H9 (cell line): ENCODE measurements around the gene SMC5. TPM values are rescaled to one million over a fixed set of nuclear protein-coding genes. Genes with fewer than 3 reads are reported as not detected.

Experiments
- DNase-seq: peaks from one replicate; pipeline ENCODE4 v3.0.0-alpha.2; 2017
- H2AFZ ChIP-seq: one replicate; pipeline ENCODE4 v1.6.1; 2013; ENCODE audit warnings: mild to moderate bottlenecking, low read length, control low read depth, moderate library complexity
- H2AK5ac ChIP-seq: 2 replicates; pipeline ENCODE4 v1.6.1; 2013; ENCODE audit warnings: low read length, control low read depth, mixed read lengths; ENCODE audit not compliant: insufficient read length
- H2BK120ac ChIP-seq: one replicate; pipeline ENCODE4 v1.6.1; 2013; ENCODE audit warnings: low read depth, mild to moderate bottlenecking, low read length, control low read depth, inconsistent platforms; ENCODE audit not compliant: poor library complexity, severe bottlenecking
- H2BK12ac ChIP-seq: 2 replicates; pipeline ENCODE4 v1.6.1; 2013; ENCODE audit warnings: low read length, control low read depth, mixed read lengths, low read depth; ENCODE audit not compliant: insufficient read length
- H2BK15ac ChIP-seq: 2 replicates; pipeline ENCODE4 v1.6.1; 2013; ENCODE audit warnings: low read depth, low read length, control low read depth
- H2BK20ac ChIP-seq: one replicate; pipeline ENCODE4 v1.6.1; 2013; ENCODE audit warnings: low read depth, mild to moderate bottlenecking, low read length, control low read depth, inconsistent platforms; ENCODE audit not compliant: poor library complexity, severe bottlenecking
- H2BK5ac ChIP-seq: 2 replicates; pipeline ENCODE4 v1.6.1; 2013; ENCODE audit warnings: low read length, control low read depth, mixed read lengths; ENCODE audit not compliant: insufficient read length
- H3K14ac ChIP-seq: 2 replicates; pipeline ENCODE4 v1.6.1; 2013; ENCODE audit warnings: low read length, control low read depth; ENCODE audit not compliant: insufficient read depth
- H3K18ac ChIP-seq: 2 replicates; pipeline ENCODE4 v1.6.1; 2013; ENCODE audit warnings: low read depth, mild to moderate bottlenecking, mixed read lengths, low read length, control low read depth; ENCODE audit not compliant: insufficient read length
- H3K23ac ChIP-seq: 2 replicates; pipeline ENCODE4 v1.6.1; 2013; ENCODE audit warnings: low read length, control low read depth, mixed read lengths, low read depth; ENCODE audit not compliant: insufficient read length
- H3K23me2 ChIP-seq: 2 replicates; pipeline ENCODE4 v1.6.1; 2013; ENCODE audit warnings: low read depth, mild to moderate bottlenecking, mixed read lengths, low read length, control low read depth; ENCODE audit not compliant: insufficient read length, poor library complexity, severe bottlenecking
- H3K27ac ChIP-seq: 2 replicates; pipeline ENCODE4 v1.5.1; 2013; ENCODE audit warnings: low read length, control low read depth, mixed read lengths, low read depth; ENCODE audit not compliant: insufficient read length
- H3K27me3 ChIP-seq: 2 replicates; pipeline ENCODE4 v1.6.1; 2013; ENCODE audit warnings: low read length, control low read depth, inconsistent platforms; ENCODE audit not compliant: insufficient read depth
- H3K4ac ChIP-seq: 2 replicates; pipeline ENCODE4 v1.6.1; 2013; ENCODE audit warnings: low read depth, mild to moderate bottlenecking, control low read depth, inconsistent platforms, low read length, moderate library complexity
- H3K4me1 ChIP-seq: 2 replicates; pipeline ENCODE4 v1.6.1; 2013; ENCODE audit warnings: low read length, control low read depth, inconsistent platforms; ENCODE audit not compliant: insufficient read depth
- H3K4me2 ChIP-seq: 2 replicates; pipeline ENCODE4 v1.6.1; 2013; ENCODE audit warnings: low read length, control low read depth, mixed read lengths; ENCODE audit not compliant: insufficient read length, insufficient read depth
- H3K56ac ChIP-seq: 2 replicates; pipeline ENCODE4 v1.6.1; 2013; ENCODE audit warnings: low read depth, mild to moderate bottlenecking, mixed read lengths, low read length, control low read depth; ENCODE audit not compliant: insufficient read length
- H3K79me1 ChIP-seq: 2 replicates; pipeline ENCODE4 v1.6.1; 2013; ENCODE audit warnings: low read depth, mild to moderate bottlenecking, moderate library complexity, low read length, control low read depth, inconsistent platforms; ENCODE audit not compliant: insufficient read depth, poor library complexity, severe bottlenecking
- H3K79me2 ChIP-seq: 2 replicates; pipeline ENCODE4 v1.6.1; 2013; ENCODE audit warnings: low read length, control low read depth, inconsistent platforms; ENCODE audit not compliant: insufficient read depth
- H3K9ac ChIP-seq: 2 replicates; pipeline ENCODE4 v1.6.1; 2013; ENCODE audit warnings: low read length, control low read depth, mixed read lengths; ENCODE audit not compliant: insufficient read length; ENCODE audit errors: extremely low read depth
- H3K9me3 ChIP-seq: one replicate; pipeline ENCODE4 v1.6.1; 2013; ENCODE audit warnings: low read depth, low read length, inconsistent platforms; ENCODE audit not compliant: control insufficient read depth
- H3T11ph ChIP-seq: one replicate; pipeline ENCODE4 v1.6.1; 2013; ENCODE audit warnings: mild to moderate bottlenecking, low read length, control low read depth, inconsistent platforms
- H4K20me1 ChIP-seq: one replicate; pipeline ENCODE4 v1.6.1; 2013; ENCODE audit not compliant: control insufficient read depth, insufficient read length, insufficient read depth
- H4K5ac ChIP-seq: 2 replicates; pipeline ENCODE4 v1.6.1; 2013; ENCODE audit warnings: low read depth, mild to moderate bottlenecking, mixed read lengths, low read length, control low read depth; ENCODE audit not compliant: insufficient read length
- H4K8ac ChIP-seq: replicated peaks from 2 replicates; pipeline ENCODE4 v1.6.1; 2013; ENCODE audit warnings: low read length, control low read depth, mixed read lengths, low read depth; ENCODE audit not compliant: insufficient read length
- H4K91ac ChIP-seq: 2 replicates; pipeline ENCODE4 v1.6.1; 2013; ENCODE audit warnings: low read depth, mild to moderate bottlenecking, moderate library complexity, mixed read lengths, low read length, control low read depth; ENCODE audit not compliant: insufficient read length
- H3K27ac Mint-ChIP-seq, 3 experiments: 2 replicates in 2 of 3; 3 replicates in 1 of 3; pipeline ENCODE4 v1.8.0; 2020 to 2021; ENCODE audit warnings: mixed read lengths in 3 of 3, mild to moderate bottlenecking in 1 of 3, moderate library complexity in 1 of 3
- H3K27me3 Mint-ChIP-seq: 2 replicates; pipeline ENCODE4 v1.8.0; 2021; ENCODE audit warnings: low read depth, mild to moderate bottlenecking, moderate library complexity, mixed read lengths
- H3K36me3 Mint-ChIP-seq, 3 experiments: 2 replicates in 2 of 3; 3 replicates in 1 of 3; pipeline ENCODE4 v1.8.0; 2020 to 2021; ENCODE audit warnings: low read depth in 3 of 3, mixed read lengths in 3 of 3; ENCODE audit not compliant: insufficient read depth in 1 of 3
- H3K4me1 Mint-ChIP-seq, 2 experiments: 2 replicates each; pipeline ENCODE4 v1.8.0; 2020; ENCODE audit warnings: mixed read lengths in 2 of 2
- H3K4me3 Mint-ChIP-seq, 2 experiments: 2 replicates in 1 of 2; 3 replicates in 1 of 2; pipeline ENCODE4 v1.8.0; 2020 to 2021; ENCODE audit warnings: mild to moderate bottlenecking in 2 of 2, mixed read lengths in 2 of 2, moderate library complexity in 1 of 2
- H3K9me3 Mint-ChIP-seq, 2 experiments: 2 replicates in 1 of 2; 3 replicates in 1 of 2; pipeline ENCODE4 v1.8.0; 2020; ENCODE audit warnings: mild to moderate bottlenecking in 2 of 2, mixed read lengths in 2 of 2, moderate library complexity in 1 of 2
- CTCF ChIP-seq: fragments of 200-600 bp; sonication (generic); conservative IDR thresholded peaks from 3 replicates; pipeline ENCODE4 v1.8.0; 2021; ENCODE audit warnings: antibody characterized with exemption, mild to moderate bottlenecking
- WGBS: extraction: QIAGEN DNeasy Blood & Tissue Kit; methylation state at CpG from one replicate; pipeline ENCODE4 v1.1.7; 2013; ENCODE audit warnings: missing lambda C conversion rate, low lambda C conversion rate, mixed read lengths; ENCODE audit not compliant: insufficient read length; ENCODE audit errors: extremely low coverage; 5-methylcytosine and 5-hydroxymethylcytosine counted together
- total RNA-seq: library from RNA; stranded (reverse); gene quantifications from 2 replicates; pipeline ENCODE4 v1.2.1, GENCODE V29; 2021

The SMC5 gene
- total RNA-seq, 1 experiment from 2014 or later = 29.6 TPM

- no peak overlapping the region for H4K91ac ChIP-seq
- H3K79me1 ChIP-seq = peaks cover 9% of the 10 kb centered on the region
- H3K56ac ChIP-seq = no peak overlapping the region
- H3K9ac ChIP-seq = no peak overlapping the region
- H2AK5ac ChIP-seq = no peak overlapping the region
- no peak overlapping the region for H3T11ph ChIP-seq
- WGBS = no CpG with 5 or more reads among the region's 8 CpGs
- H3K27me3 ChIP-seq = no peaks in the 10 kb centered on the region
- peak overlapping the region; percentile 89 to 97 for H3K4me3 Mint-ChIP-seq
- H3K4ac ChIP-seq = no peak overlapping the region
- no peak overlapping the region for H3K18ac ChIP-seq
- H3K4me2 ChIP-seq = no peak overlapping the region
- TF ChIP-seq CTCF = no peak
- H3K23me2 ChIP-seq = peaks cover 4% of the 10 kb centered on the region
- DNase-seq = no peak
- H4K20me1 ChIP-seq = no peaks in the 10 kb centered on the region
- H2BK120ac ChIP-seq = no peak overlapping the region
- H3K9me3 ChIP-seq = no peaks in the 10 kb centered on the region
- H3K27ac Mint-ChIP-seq = no peak overlapping the region
- H3K27me3 Mint-ChIP-seq = peaks cover 2% of the 10 kb centered on the region; the same call in 1 of the 2 replicates
- H3K27ac ChIP-seq = no peak overlapping the region
- no peak overlapping the region for H2BK5ac ChIP-seq
- no peak overlapping the region for H2AFZ ChIP-seq
- no peak overlapping the region for H2BK20ac ChIP-seq
- no peak overlapping the region for H2BK12ac ChIP-seq
- H2BK15ac ChIP-seq = no peak overlapping the region
- H3K9me3 Mint-ChIP-seq = no peaks in the 10 kb centered on the region
- H3K23ac ChIP-seq = no peak overlapping the region
- no peaks in the 10 kb centered on the region for H3K4me1 ChIP-seq
- peaks cover 22 to 34% (median 34%) of the 10 kb centered on the region in 3 experiments for H3K36me3 Mint-ChIP-seq
- peaks cover 19% of the 10 kb centered on the region; the same call in 1 of the 2 replicates for H3K79me2 ChIP-seq
- H3K4me1 Mint-ChIP-seq = peaks cover 45 to 50% of the 10 kb centered on the region in 2 experiments
- H3K14ac ChIP-seq = no peak overlapping the region
- no peak overlapping the region for H4K5ac ChIP-seq
- H4K8ac ChIP-seq = no peak overlapping the region
Measured at GRCh38 chr9:70260606-70261005, 1.8 kb downstream of the SMC5 start.
